ENCODE results near the gene MARS2. TPM values are rescaled to one million over a fixed set of nuclear protein-coding genes. Genes with fewer than 3 reads are reported as not detected.

The MARS2 gene
- polyA plus RNA-seq, 1 of the 3 experiments (the other 2 are of a cell fraction): 2.4 TPM

- Histone ChIP-seq H3K27ac (ENCODE audit: low read depth in 2 of 2, low read length in 1 of 2) (no peak overlapping the region), H3K9me2 (no peaks in the 10 kb centered on the region), H3K4me2 (no peak overlapping the region), H3K27me3 (ENCODE audit: insufficient read depth) (no peaks in the 10 kb centered on the region), H3K9ac (no peak overlapping the region), H3K36me3 (replicated peaks in 1 of 2; ENCODE audit: control insufficient read depth in 1 of 2, insufficient read depth in 2 of 2, low read length in 1 of 2) (no peaks in the 10 kb centered on the region), H3F3A (replicated peaks; ENCODE audit: insufficient read depth) (no peaks in the 10 kb centered on the region), H3K4me1 (ENCODE audit: control insufficient read depth in 1 of 2, insufficient read depth in 2 of 2, low read depth in 1 of 2, low read length in 1 of 2) (no peaks in the 10 kb centered on the region), H3K4me3 (ENCODE audit: low read depth in 2 of 2, low read length in 1 of 2) (no peak overlapping the region), H2AFZ (ENCODE audit: low read depth) (no peak overlapping the region), H4K20me1 (ENCODE audit: insufficient read depth) (no peaks in the 10 kb centered on the region), H3K9me3 (no peaks in the 10 kb centered on the region), H3K79me2 (ENCODE audit: insufficient read depth) (no peaks in the 10 kb centered on the region)
- no peak for TF ChIP-seq FOSL2 (IDR thresholded peaks at IDR 0.05; ENCODE audit: borderline replicate concordance, low read depth)
- no peak for TF ChIP-seq YY1 (IDR thresholded peaks at IDR 0.05; ENCODE audit: low read depth)
- TF ChIP-seq RFX5 (IDR thresholded peaks at IDR 0.05; ENCODE audit: low read length): no peak
- no peak for TF ChIP-seq NRF1 (IDR thresholded peaks at IDR 0.05; ENCODE audit: low read depth, low read length)
- TF ChIP-seq CHD2 (IDR thresholded peaks at IDR 0.05; ENCODE audit: low read length, partially characterized antibody): no peak
- TF ChIP-seq POLR2AphosphoS5 (IDR thresholded peaks at IDR 0.05; ENCODE audit: low read depth, low read length): no peak
- no peak for TF ChIP-seq MAX (IDR thresholded peaks at IDR 0.05; ENCODE audit: low read depth)
- no peak for TF ChIP-seq TCF12 (IDR thresholded peaks at IDR 0.05)
- TF ChIP-seq RXRA (IDR thresholded peaks at IDR 0.05; ENCODE audit: borderline replicate concordance, low read depth): no peak
- no peak for TF ChIP-seq TEAD4 (IDR thresholded peaks at IDR 0.05; ENCODE audit: borderline replicate concordance, insufficient read depth)
- CTCF ChIA-PET: no interaction called here
- no peak for DNase-seq
- POLR2A ChIA-PET: no interaction called here
Measured at GRCh38 chr2:197666277-197666676, 38.9 kb upstream of the MARS2 start.

DNA sequence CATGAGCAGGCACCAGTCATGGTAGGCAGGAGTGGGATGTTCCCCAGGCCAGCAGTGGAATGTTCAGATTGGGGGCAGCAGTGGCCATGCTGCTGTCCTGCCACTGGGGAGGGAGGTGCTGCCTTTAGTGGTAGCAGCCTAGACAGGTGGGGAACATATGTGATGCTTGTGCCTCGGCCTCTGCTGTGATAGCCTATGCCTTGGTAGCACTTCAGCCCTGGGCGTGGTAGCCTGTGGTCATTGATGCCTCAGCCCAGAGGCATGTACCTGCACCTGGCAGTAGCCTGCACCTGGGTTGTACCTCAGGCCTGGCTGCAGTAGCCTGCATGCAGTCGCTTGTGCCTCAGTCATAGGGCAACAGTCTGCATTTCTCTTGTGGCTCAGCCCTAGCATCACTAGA is 36.9 kb upstream of the MARS2 start:
- Histone ChIP-seq H3K4me1 (ENCODE audit: control insufficient read depth in 1 of 2, insufficient read depth in 2 of 2, low read depth in 1 of 2, low read length in 1 of 2) (no peaks in the 10 kb centered on the region; a peak in 1 of 4 replicates), H2AFZ (ENCODE audit: low read depth) (no peak overlapping the region), H3K4me3 (ENCODE audit: low read depth in 2 of 2, low read length in 1 of 2) (no peak overlapping the region), H3K27ac (ENCODE audit: low read depth in 2 of 2, low read length in 1 of 2) (no peak overlapping the region), H3K9ac (no peak overlapping the region), H3K36me3 (replicated peaks in 1 of 2; ENCODE audit: control insufficient read depth in 1 of 2, insufficient read depth in 2 of 2, low read length in 1 of 2) (no peaks in the 10 kb centered on the region), H3F3A (replicated peaks; ENCODE audit: insufficient read depth) (no peaks in the 10 kb centered on the region), H3K9me2 (no peaks in the 10 kb centered on the region), H4K20me1 (ENCODE audit: insufficient read depth) (no peaks in the 10 kb centered on the region), H3K9me3 (no peaks in the 10 kb centered on the region), H3K4me2 (no peak overlapping the region), H3K79me2 (ENCODE audit: insufficient read depth) (no peaks in the 10 kb centered on the region), H3K27me3 (ENCODE audit: insufficient read depth) (no peaks in the 10 kb centered on the region)
- CTCF ChIA-PET: no interaction called here
- POLR2A ChIA-PET: no interaction called here
- no peak for DNase-seq
- WGBS (ENCODE audit: low lambda C conversion rate): 80% methylated on average over 1 of the region's 3 CpGs
- no peak for TF ChIP-seq GATA2 (CRISPR knock-in tag; IDR thresholded peaks at IDR 0.05)
- TF ChIP-seq IRF3 (IDR thresholded peaks at IDR 0.05; ENCODE audit: low read depth, low read length): no peak
- no peak for TF ChIP-seq ELF1 (IDR thresholded peaks at IDR 0.05)
- TF ChIP-seq, protein P1, sequence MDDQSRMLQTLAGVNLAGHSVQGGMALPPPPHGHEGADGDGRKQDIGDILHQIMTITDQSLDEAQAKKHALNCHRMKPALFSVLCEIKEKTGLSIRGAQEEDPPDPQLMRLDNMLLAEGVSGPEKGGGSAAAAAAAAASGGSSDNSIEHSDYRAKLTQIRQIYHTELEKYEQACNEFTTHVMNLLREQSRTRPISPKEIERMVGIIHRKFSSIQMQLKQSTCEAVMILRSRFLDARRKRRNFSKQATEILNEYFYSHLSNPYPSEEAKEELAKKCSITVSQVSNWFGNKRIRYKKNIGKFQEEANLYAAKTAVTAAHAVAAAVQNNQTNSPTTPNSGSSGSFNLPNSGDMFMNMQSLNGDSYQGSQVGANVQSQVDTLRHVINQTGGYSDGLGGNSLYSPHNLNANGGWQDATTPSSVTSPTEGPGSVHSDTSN (IDR thresholded peaks at IDR 0.05): no peak
- no peak for TF ChIP-seq MXI1 (IDR thresholded peaks at IDR 0.05; ENCODE audit: low read depth, low read length)
- no peak for TF ChIP-seq REST (IDR thresholded peaks at IDR 0.05; ENCODE audit: low read depth, low read length)
- no peak for TF ChIP-seq TEAD4 (IDR thresholded peaks at IDR 0.05; ENCODE audit: borderline replicate concordance, insufficient read depth)
- TF ChIP-seq, protein P2, sequence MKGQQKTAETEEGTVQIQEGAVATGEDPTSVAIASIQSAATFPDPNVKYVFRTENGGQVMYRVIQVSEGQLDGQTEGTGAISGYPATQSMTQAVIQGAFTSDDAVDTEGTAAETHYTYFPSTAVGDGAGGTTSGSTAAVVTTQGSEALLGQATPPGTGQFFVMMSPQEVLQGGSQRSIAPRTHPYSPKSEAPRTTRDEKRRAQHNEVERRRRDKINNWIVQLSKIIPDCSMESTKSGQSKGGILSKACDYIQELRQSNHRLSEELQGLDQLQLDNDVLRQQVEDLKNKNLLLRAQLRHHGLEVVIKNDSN (IDR thresholded peaks at IDR 0.05; ENCODE audit: borderline replicate concordance, low read depth): no peak
- no peak for TF ChIP-seq EZH2phosphoT487 (IDR thresholded peaks at IDR 0.05; ENCODE audit: borderline replicate concordance, low read depth)
- no peak for TF ChIP-seq SMC3 (IDR thresholded peaks at IDR 0.05; ENCODE audit: low read depth, low read length)
- no peak for TF ChIP-seq RFX5 (IDR thresholded peaks at IDR 0.05; ENCODE audit: low read length)
- TF ChIP-seq CTCF (IDR thresholded peaks at IDR 0.05): no peak

All from SK-N-SH (cell line).